H1 (cell line): Measurements from ENCODE around the gene PPP6C. TPM values are rescaled to one million over a fixed set of nuclear protein-coding genes. Genes with fewer than 3 reads are reported as not detected.
"Not testable (repeated sequence)": the region's sequence is repeated elsewhere in the genome, so short reads cannot be mapped to it uniquely, and the experiment has no call there.

ENCODE experiments used
- CTCF ChIA-PET: fragments of 300-600 bp; sonication (Branson Sonifier 250); formaldehyde crosslinking; loops from one replicate; lab custom pipeline; 2021; ENCODE audit not compliant: partially characterized antibody; lab: Charles Lee
- POLR2A ChIA-PET: fragments of 300-600 bp; sonication (Branson Sonifier 250); formaldehyde crosslinking; loops from one replicate; lab custom pipeline; 2021; ENCODE audit warnings: inconsistent platforms; ENCODE audit not compliant: partially characterized antibody; lab: Charles Lee
- DNase-seq, 2 experiments: peaks; one replicate each; pipeline versions ENCODE4 v3.0.0 to v3.0.0-alpha.2; 2010 to 2022; ENCODE audit warnings: low spot score in 2 of 2, low read depth in 1 of 2, mixed read lengths in 1 of 2
- FAIRE-seq: peaks from 2 replicates; lab custom pipeline; 2011; peaks lifted over from hg19 to GRCh38; lab: Jason Lieb, UNC
- H2AFZ ChIP-seq: 2 replicates; pipeline ENCODE4 v1.8.1; 2012; ENCODE audit warnings: low read length, inconsistent platforms
- H2AK5ac ChIP-seq: 2 replicates; pipeline ENCODE4 v1.6.1; 2013; ENCODE audit warnings: low read depth, low read length
- H2BK120ac ChIP-seq: replicated peaks from 2 replicates; pipeline ENCODE3; 2013; ENCODE audit warnings: low read depth, low read length, inconsistent platforms
- H2BK12ac ChIP-seq: 2 replicates; pipeline ENCODE4 v1.6.1; 2013; ENCODE audit warnings: low read depth, low read length
- H2BK15ac ChIP-seq: 2 replicates; pipeline ENCODE4 v1.6.1; 2013; ENCODE audit warnings: low read length
- H2BK20ac ChIP-seq: 2 replicates; pipeline ENCODE4 v1.6.1; 2013; ENCODE audit warnings: low read length
- H2BK5ac ChIP-seq: 2 replicates; pipeline ENCODE4 v1.6.1; 2013; ENCODE audit warnings: low read depth, low read length
- H3K14ac ChIP-seq: 2 replicates; pipeline ENCODE4 v1.6.1; 2013; ENCODE audit warnings: inconsistent platforms; ENCODE audit not compliant: insufficient read length
- H3K18ac ChIP-seq: 2 replicates; pipeline ENCODE4 v1.6.1; 2013; ENCODE audit warnings: low read length; ENCODE audit errors: extremely low read depth
- H3K23ac ChIP-seq: 2 replicates; pipeline ENCODE4 v1.6.1; 2013; ENCODE audit warnings: inconsistent platforms; ENCODE audit not compliant: insufficient read length
- H3K23me2 ChIP-seq: 2 replicates; pipeline ENCODE4 v1.6.1; 2013; ENCODE audit warnings: low read depth, low read length
- H3K27ac ChIP-seq: 2 replicates; pipeline ENCODE4 v1.6.1; 2011; ENCODE audit warnings: low read depth, low read length, inconsistent platforms
- H3K27me3 ChIP-seq, 4 experiments: replicated peaks in 1 of 4; 1 replicate in 1 of 4; 2 replicates in 3 of 4; pipeline versions ENCODE4 v1.6.1 to v1.8.1; 2011 to 2013; ENCODE audit warnings: low read length in 3 of 4, mild to moderate bottlenecking in 3 of 4, inconsistent platforms in 2 of 4, mixed read lengths in 2 of 4, moderate library complexity in 1 of 4; ENCODE audit not compliant: control insufficient read depth in 3 of 4, insufficient read depth in 3 of 4; ENCODE audit errors: extremely low read depth in 1 of 4
- H3K36me3 ChIP-seq, 4 experiments: 2 replicates each; pipeline versions ENCODE4 v1.6.1 to v1.8.1; 2011 to 2013; ENCODE audit warnings: mild to moderate bottlenecking in 4 of 4, low read length in 3 of 4, moderate library complexity in 2 of 4, control low read depth in 1 of 4, inconsistent platforms in 1 of 4; ENCODE audit not compliant: insufficient read depth in 4 of 4, control insufficient read depth in 2 of 4
- H3K4ac ChIP-seq: replicated peaks from 2 replicates; pipeline ENCODE3; 2013; ENCODE audit warnings: low read length, low read depth, mixed read lengths, inconsistent platforms; ENCODE audit not compliant: insufficient read length
- H3K4me1 ChIP-seq, 4 experiments: replicated peaks in 1 of 4; 1 replicate in 1 of 4; 2 replicates in 3 of 4; pipeline versions ENCODE4 v1.6.1 to v1.8.1; 2011 to 2013; ENCODE audit warnings: low read length in 3 of 4, inconsistent platforms in 2 of 4, mixed read lengths in 1 of 4; ENCODE audit not compliant: insufficient read depth in 4 of 4, control insufficient read depth in 3 of 4
- H3K4me2 ChIP-seq, 2 experiments: 2 replicates each; pipeline versions ENCODE4 v1.6.1 to v1.8.1; 2011 to 2013; ENCODE audit warnings: low read depth in 2 of 2, low read length in 2 of 2, control low read depth in 1 of 2, inconsistent platforms in 1 of 2, mild to moderate bottlenecking in 1 of 2; ENCODE audit not compliant: insufficient read depth in 1 of 2
- H3K4me3 ChIP-seq, 4 experiments: fragments of 200-600, 300-600 bp in 1 of 4; sonication (generic), shearing (Covaris generic), sonication (Bioruptor Twin) in 1 of 4; 2 replicates each; pipeline versions ENCODE4 v1.5.1 to v1.8.1; 2011 to 2016; ENCODE audit warnings: low read length in 4 of 4, low read depth in 3 of 4, control low read depth in 2 of 4, inconsistent platforms in 2 of 4, mild to moderate bottlenecking in 2 of 4, mixed read lengths in 1 of 4, moderate library complexity in 1 of 4; ENCODE audit not compliant: insufficient read depth in 2 of 4; ENCODE audit errors: extremely low read depth in 1 of 4
- H3K56ac ChIP-seq: replicated peaks from 2 replicates; pipeline ENCODE3; 2013; ENCODE audit warnings: low read depth, mild to moderate bottlenecking, mixed read lengths, low read length, inconsistent platforms; ENCODE audit not compliant: insufficient read length
- H3K79me1 ChIP-seq: 2 replicates; pipeline ENCODE4 v1.6.1; 2013; ENCODE audit warnings: low read depth, low read length, control low read depth
- H3K79me2 ChIP-seq, 2 experiments: 2 replicates each; pipeline versions ENCODE4 v1.6.1 to v1.8.1; 2012 to 2013; ENCODE audit warnings: low read length in 2 of 2, mild to moderate bottlenecking in 2 of 2, inconsistent platforms in 1 of 2; ENCODE audit not compliant: insufficient read depth in 2 of 2, control insufficient read depth in 1 of 2
- H3K9ac ChIP-seq, 4 experiments: replicated peaks in 1 of 4; 1 replicate in 1 of 4; 2 replicates in 3 of 4; pipeline versions ENCODE4 v1.6.1 to v1.8.1; 2011 to 2013; ENCODE audit warnings: low read depth in 3 of 4, low read length in 3 of 4, control low read depth in 2 of 4, mild to moderate bottlenecking in 2 of 4, moderate library complexity in 2 of 4, inconsistent platforms in 1 of 4; ENCODE audit errors: extremely low read depth in 1 of 4
- H3K9me3 ChIP-seq, 2 experiments: 2 replicates each; pipeline versions ENCODE4 v1.6.1 to v1.8.1; 2012 to 2013; ENCODE audit warnings: mild to moderate bottlenecking in 2 of 2, moderate library complexity in 2 of 2, control low read depth in 1 of 2, inconsistent platforms in 1 of 2, low read depth in 1 of 2, low read length in 1 of 2, mixed read lengths in 1 of 2; ENCODE audit not compliant: insufficient read depth in 2 of 2
- H4K20me1 ChIP-seq, 2 experiments: replicated peaks in 1 of 2; 2 replicates each; pipeline versions ENCODE3 to v1.8.1; 2011 to 2013; ENCODE audit warnings: inconsistent platforms in 2 of 2, low read length in 2 of 2, mild to moderate bottlenecking in 1 of 2; ENCODE audit not compliant: insufficient read depth in 2 of 2, control insufficient read depth in 1 of 2
- H4K5ac ChIP-seq: 2 replicates; pipeline ENCODE4 v1.6.1; 2013; ENCODE audit warnings: low read length, low read depth, mixed read lengths, inconsistent platforms; ENCODE audit not compliant: insufficient read length
- H4K8ac ChIP-seq: 2 replicates; pipeline ENCODE4 v1.8.0; 2013; ENCODE audit warnings: mild to moderate bottlenecking, moderate library complexity, low read length, inconsistent platforms; ENCODE audit not compliant: insufficient read depth; ENCODE audit errors: extremely low read depth
- H4K91ac ChIP-seq: replicated peaks from 2 replicates; pipeline ENCODE3; 2013; ENCODE audit warnings: low read length, mixed read lengths, inconsistent platforms; ENCODE audit not compliant: insufficient read length
- WGBS, 2 experiments: shearing (Covaris generic) in 1 of 2; methylation state at CpG; one replicate each; pipeline versions ENCODE4 v1.1.6 to v1.1.7; 2013 to 2015; ENCODE audit warnings: low lambda C conversion rate in 2 of 2, mixed read lengths in 2 of 2, inconsistent platforms in 1 of 2, low coverage in 1 of 2, missing lambda C conversion rate in 1 of 2; ENCODE audit not compliant: insufficient replicate concordance in 2 of 2, insufficient coverage in 1 of 2, insufficient read length in 1 of 2; ENCODE audit errors: extremely low coverage in 1 of 2, missing lambda C conversion rate in 1 of 2; 5-methylcytosine and 5-hydroxymethylcytosine counted together
- polyA plus RNA-seq, 7 experiments: library from polyadenylated mRNA; depleted of rRNA in 3 of 7; stranded (reverse) in 5 of 7; unstranded in 2 of 7; fragments of >200 nt in 5 of 7; fragments of 200-250 nt in 2 of 7; gene quantifications; 1 replicate in 5 of 7; 2 replicates in 1 of 7; 4 replicates in 1 of 7; pipeline versions ENCODE4 v1.2.1 to v1.2.3, GENCODE V29; 2011 to 2013; ENCODE audit warnings: missing spikeins in 2 of 7, mixed read lengths in 2 of 7
- total RNA-seq: library from RNA; stranded (reverse); fragmentation: NEBNext Ultra II Directional; extraction: Animal tissue kit (Norgen Biotek cat#: 25700); gene quantifications from 2 replicates; pipeline ENCODE4 v1.2.1, GENCODE V29; 2021

PPP6C gene
- total and polyA plus RNA-seq, 2 of the 8 experiments (the other 6 are each of a cell fraction or from before 2014, with no cell fraction given): 22.8 to 52.3 TPM

- CTCF ChIA-PET, H3K9ac ChIP-seq, H3K9me3 ChIP-seq, H3K23me2 ChIP-seq, H2BK120ac ChIP-seq, H3K27ac ChIP-seq, H3K27me3 ChIP-seq, H4K91ac ChIP-seq, H3K4me2 ChIP-seq, H3K23ac ChIP-seq, H4K5ac ChIP-seq, H3K18ac ChIP-seq, DNase-seq, FAIRE-seq, H3K79me1 ChIP-seq, H3K4me1 ChIP-seq, H2AK5ac ChIP-seq, H2BK12ac ChIP-seq, H4K8ac ChIP-seq, H3K14ac ChIP-seq, H3K4ac ChIP-seq, H2AFZ ChIP-seq, H3K56ac ChIP-seq, H2BK15ac ChIP-seq, H2BK20ac ChIP-seq, H2BK5ac ChIP-seq: not testable (repeated sequence)
- Histone ChIP-seq H3K79me2 (peaks cover 7 to 33% of the 10 kb centered on the region in 2 experiments), H4K20me1 (peaks cover 0 to 17% of the 10 kb centered on the region in 2 experiments), H3K36me3 (peaks cover 23 to 61% (median 43%) of the 10 kb centered on the region in 4 experiments), H3K4me3 (0 out of 8 replicates have a peak overlapping the region, but pooled peaks of 1 of the 4 experiments have one; percentile 5)
- POLR2A ChIA-PET: interaction anchor here (0.6 to 1.5 kb wide), 4 partner anchors 9 to 307 kb away, joined by 3 to 4 read pairs (median 4); no protein-coding TSS in a partner anchor
- 85% methylated on average over 5 of the region's 5 CpGs; no CpG with 5 or more reads in 1 of the 2 experiments for WGBS, 2 experiments
These were observed 47.0 kb upstream of the PPP6C start for GRCh38 chr9:125236520-125237159.
